Measurements from ENCODE around the gene CCDC40. TPM values are rescaled to one million over a fixed set of nuclear protein-coding genes. Genes with fewer than 3 reads are reported as not detected.

CCDC40 gene
- total RNA-seq, 1 experiment from 2014 or later: 7.5 TPM

GRCh38 chr17:80083136-80083661, 46.8 kb downstream of the CCDC40 start:
- Histone ChIP-seq H3K4me1 (ENCODE audit: insufficient read depth, low read length) (0 out of 2 replicates have a peak, but pooled peaks cover 3% of the 10 kb centered on the region), H3K4me3 (ENCODE audit: low read length) (peak overlapping the region; percentile 46; the same call in 1 of the 2 replicates), H3K9ac (ENCODE audit: low read length) (no peak overlapping the region), H2AFZ (ENCODE audit: low read length) (peak overlapping the region; percentile 84), H3K27ac (ENCODE audit: low read length) (no peak overlapping the region), H3K27me3 (ENCODE audit: low read length) (no peaks in the 10 kb centered on the region), H3K79me2 (ENCODE audit: low read length) (no peaks in the 10 kb centered on the region), H3K36me3 (ENCODE audit: low read depth, low read length) (no peaks in the 10 kb centered on the region), H3F3A (ENCODE audit: low read length, unreplicated experiment) (no peaks in the 10 kb centered on the region), H3K4me2 (ENCODE audit: low read length) (peak overlapping the region; percentile 74), H3K9me3 (ENCODE audit: low read length) (no peaks in the 10 kb centered on the region), H4K20me1 (ENCODE audit: low read length) (no peaks in the 10 kb centered on the region), H3K9me2 (replicated peaks; ENCODE audit: low read length) (no peaks in the 10 kb centered on the region)
- CTCF ChIA-PET: interaction anchor here (0.6 to 1.2 kb wide), 2 partner anchors 10 to 75 kb away, joined by 4 to 6 read pairs; no protein-coding TSS in a partner anchor
- BruUV-seq (replicated peaks): no TSS peak
- DNase-seq (no peak), ATAC-seq (no peak)
- POLR2A ChIA-PET (ENCODE audit: unreplicated experiment): interaction anchor here (0.6 kb wide), 1 partner anchor 52 kb away, joined by 3 read pairs; no protein-coding TSS in a partner anchor
- TF ChIP-seq CTCF (conservative IDR thresholded peaks at IDR 0.05; ENCODE audit: low read depth, low read length) (no peak), EZH2phosphoT487 (IDR thresholded peaks at IDR 0.05; ENCODE audit: borderline replicate concordance, low read length) (no peak), EZH2 (IDR thresholded peaks at IDR 0.05; ENCODE audit: low read length, unreplicated experiment) (no peak)
- intact Hi-C loops (cut with micrococcal nuclease): loop anchor here (2.0 to 5.0 kb wide), 2 partner anchors 76 to 170 kb away; no protein-coding TSS in a partner anchor

- H3K4me2 ChIP-seq (ENCODE audit: low read length): no peak overlapping the region
- H3K4me3 ChIP-seq (ENCODE audit: low read length): no peak overlapping the region
- CTCF ChIA-PET: no interaction called here
- DNase-seq (no peak), ATAC-seq (no peak)
- H3K9me3 ChIP-seq (ENCODE audit: low read length): no peaks in the 10 kb centered on the region
- no peak overlapping the region for H2AFZ ChIP-seq (ENCODE audit: low read length)
- intact Hi-C loops (cut with micrococcal nuclease): loop anchor here (5.0 kb wide), 1 partner anchor 77 kb away; no protein-coding TSS in a partner anchor
- H4K20me1 ChIP-seq (ENCODE audit: low read length): no peaks in the 10 kb centered on the region
- H3F3A ChIP-seq (ENCODE audit: low read length, unreplicated experiment): no peaks in the 10 kb centered on the region
- H3K9me2 ChIP-seq (replicated peaks; ENCODE audit: low read length): no peaks in the 10 kb centered on the region
- no peak overlapping the region for H3K27ac ChIP-seq (ENCODE audit: low read length)
- no peaks in the 10 kb centered on the region for H3K27me3 ChIP-seq (ENCODE audit: low read length)
- no peaks in the 10 kb centered on the region for H3K36me3 ChIP-seq (ENCODE audit: low read depth, low read length)
- POLR2A ChIA-PET (ENCODE audit: unreplicated experiment): no interaction called here
- no TSS peak for BruUV-seq (replicated peaks)
- no peak for TF ChIP-seq CTCF (conservative IDR thresholded peaks at IDR 0.05; ENCODE audit: low read depth, low read length)
- H3K4me1 ChIP-seq (ENCODE audit: insufficient read depth, low read length): 0 out of 2 replicates have a peak, but pooled peaks cover 3% of the 10 kb centered on the region
- H3K79me2 ChIP-seq (ENCODE audit: low read length): no peaks in the 10 kb centered on the region
- H3K9ac ChIP-seq (ENCODE audit: low read length): no peak overlapping the region
Measured at GRCh38 chr17:80084773-80085172, 48.3 kb downstream of the CCDC40 start.

GRCh38 chr17:80086081-80086480, 49.6 kb downstream of the CCDC40 start:
- no peaks in the 10 kb centered on the region for H3K9me2 ChIP-seq (replicated peaks; ENCODE audit: low read length)
- H4K20me1 ChIP-seq (ENCODE audit: low read length): no peaks in the 10 kb centered on the region
- H3K4me3 ChIP-seq (ENCODE audit: low read length): no peak overlapping the region
- H3K4me1 ChIP-seq (ENCODE audit: insufficient read depth, low read length): 0 out of 2 replicates have a peak, but pooled peaks cover 3% of the 10 kb centered on the region
- DNase-seq (no peak), ATAC-seq (no peak)
- no TSS peak for BruUV-seq (replicated peaks)
- no peak overlapping the region for H3K4me2 ChIP-seq (ENCODE audit: low read length)
- no peak overlapping the region for H3K9ac ChIP-seq (ENCODE audit: low read length)
- intact Hi-C loops (cut with micrococcal nuclease): no loop called here
- POLR2A ChIA-PET (ENCODE audit: unreplicated experiment): no interaction called here
- H2AFZ ChIP-seq (ENCODE audit: low read length): no peak overlapping the region
- H3K27ac ChIP-seq (ENCODE audit: low read length): no peak overlapping the region
- CTCF ChIA-PET: no interaction called here
- no peaks in the 10 kb centered on the region for H3F3A ChIP-seq (ENCODE audit: low read length, unreplicated experiment)
- TF ChIP-seq CTCF (conservative IDR thresholded peaks at IDR 0.05; ENCODE audit: low read depth, low read length) (no peak), EZH2phosphoT487 (IDR thresholded peaks at IDR 0.05; ENCODE audit: borderline replicate concordance, low read length) (no peak), EZH2 (IDR thresholded peaks at IDR 0.05; ENCODE audit: low read length, unreplicated experiment) (no peak)
- H3K9me3 ChIP-seq (ENCODE audit: low read length): no peaks in the 10 kb centered on the region
- H3K79me2 ChIP-seq (ENCODE audit: low read length): no peaks in the 10 kb centered on the region
- no peaks in the 10 kb centered on the region for H3K36me3 ChIP-seq (ENCODE audit: low read depth, low read length)
- no peaks in the 10 kb centered on the region for H3K27me3 ChIP-seq (ENCODE audit: low read length)
